NCI-H2107 treated with DMSO at 0.1 percent for 48 hours (cell line): ENCODE results near the gene GPR183.

Experiments
- DNase-seq: peaks from one replicate; lab custom pipeline; 2025; ENCODE audit not compliant: unreplicated experiment; lab: John Stamatoyannopoulos, UW

Gene GPR183, protein sequence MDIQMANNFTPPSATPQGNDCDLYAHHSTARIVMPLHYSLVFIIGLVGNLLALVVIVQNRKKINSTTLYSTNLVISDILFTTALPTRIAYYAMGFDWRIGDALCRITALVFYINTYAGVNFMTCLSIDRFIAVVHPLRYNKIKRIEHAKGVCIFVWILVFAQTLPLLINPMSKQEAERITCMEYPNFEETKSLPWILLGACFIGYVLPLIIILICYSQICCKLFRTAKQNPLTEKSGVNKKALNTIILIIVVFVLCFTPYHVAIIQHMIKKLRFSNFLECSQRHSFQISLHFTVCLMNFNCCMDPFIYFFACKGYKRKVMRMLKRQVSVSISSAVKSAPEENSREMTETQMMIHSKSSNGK

GRCh38 chr13:99307247-99307646 lies at the start of gene GPR183:
Gene GPR183 (minus strand): TSS chr13:99307399. CDS start chr13:99296145, 11,254 bp downstream.
- no peak for DNase-seq

DNA sequence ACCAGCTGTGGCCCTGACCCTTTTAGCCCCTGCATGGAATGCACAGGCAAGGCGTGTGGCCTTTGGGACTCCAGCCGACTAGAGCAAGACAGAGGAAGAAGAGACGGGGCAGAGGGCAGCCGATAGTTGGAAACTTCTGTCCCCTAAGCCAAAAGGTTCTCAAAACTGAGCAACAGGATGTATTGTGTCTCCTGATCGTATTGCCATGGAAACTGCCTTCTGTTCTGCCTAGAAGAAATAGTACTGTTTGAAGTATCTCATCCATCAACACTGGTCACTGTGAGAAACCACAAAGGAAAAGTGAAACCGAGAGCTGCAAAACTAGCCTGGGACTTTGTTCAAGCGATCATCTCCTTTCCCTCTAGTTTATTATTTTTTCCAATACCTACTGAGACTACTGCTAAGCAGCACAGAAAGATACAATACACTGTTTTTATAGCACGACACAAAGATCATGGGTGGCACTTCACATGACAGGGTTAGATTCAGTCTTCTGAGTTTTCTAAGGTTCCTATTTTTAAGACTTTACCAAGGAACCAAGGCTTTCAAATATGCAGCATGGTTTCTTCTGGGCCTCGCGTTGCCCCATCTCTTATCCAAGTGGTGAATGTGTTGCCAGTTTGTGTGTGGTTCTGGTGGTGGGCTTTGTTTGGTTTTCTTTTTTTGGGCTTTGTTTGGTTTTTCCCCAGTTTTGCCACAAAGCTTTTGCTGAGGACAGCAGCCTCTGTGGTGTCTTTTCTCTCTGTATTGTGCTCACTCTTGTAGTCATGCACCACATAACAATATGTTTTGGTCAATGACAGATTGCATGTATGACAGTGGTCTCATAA lies 49.3 kb upstream of the GPR183 start:
- no peak for DNase-seq

- DNase-seq: no peak
Measured at GRCh38 chr13:99356012-99356261, 48.7 kb upstream of the GPR183 start.

DNA sequence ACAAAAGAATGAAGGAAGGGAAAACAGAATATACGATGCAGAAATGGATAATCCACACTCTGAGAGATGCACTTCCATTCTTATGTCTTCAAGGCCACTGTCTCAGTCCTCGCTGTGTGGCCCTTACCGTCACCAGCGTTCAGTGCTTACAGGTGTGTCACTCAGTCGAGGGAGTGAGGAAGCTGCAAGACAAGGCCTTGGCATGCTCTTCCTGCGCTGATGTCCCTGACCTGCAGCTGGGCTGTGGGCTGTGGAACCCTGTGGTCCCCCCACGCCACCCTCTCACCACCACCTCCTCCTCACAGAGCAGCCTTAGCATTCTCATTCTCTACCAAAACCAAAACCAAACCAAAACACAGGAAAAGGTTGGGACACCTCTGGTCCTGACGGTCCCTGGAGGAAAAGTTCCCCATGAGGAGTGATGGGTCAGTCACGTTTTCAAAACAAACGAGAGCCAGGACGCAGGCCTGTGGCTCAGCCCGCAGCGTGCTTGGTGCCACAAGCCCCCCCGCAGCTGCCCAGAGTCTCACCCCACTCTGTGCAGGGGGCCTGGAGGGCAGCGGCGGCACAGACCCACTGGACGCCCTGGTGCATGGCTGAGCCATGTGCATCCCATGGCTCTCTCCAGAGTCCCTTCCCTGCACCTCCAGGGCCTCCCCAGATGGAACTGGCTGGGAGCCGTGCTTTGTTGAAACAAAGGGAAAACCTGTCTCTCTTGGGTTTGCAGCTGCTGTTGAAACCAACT lies 48.2 kb upstream of the GPR183 start:
- no peak for DNase-seq

DNA sequence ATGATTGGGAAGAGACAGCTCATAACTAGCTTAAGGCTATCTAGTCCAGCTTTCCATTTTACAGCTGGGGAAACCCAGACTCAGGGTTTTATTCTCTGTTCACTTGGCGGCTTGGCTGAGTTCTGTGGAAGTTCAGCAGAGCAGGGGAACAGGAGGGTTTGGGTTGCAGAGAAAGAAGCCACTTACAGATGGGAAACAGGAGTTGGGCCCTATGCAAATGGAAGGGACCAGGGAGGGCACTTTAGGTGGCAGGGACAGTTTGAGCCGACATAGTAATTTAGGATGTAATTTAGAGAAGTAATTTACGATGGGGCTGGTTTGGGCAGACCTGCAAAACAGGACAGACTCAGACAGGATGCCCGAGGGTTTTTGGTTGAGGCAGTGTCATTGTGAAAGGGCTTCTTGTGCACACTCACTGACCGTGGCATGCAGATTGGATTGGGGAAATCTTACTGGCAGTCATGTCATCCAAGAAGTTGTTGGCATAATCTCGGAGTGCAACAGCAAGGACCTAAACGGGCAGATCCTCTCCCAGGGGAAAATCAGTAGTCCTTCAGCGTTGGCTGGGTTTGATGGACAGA lies 47.3 kb upstream of the GPR183 start:
- no peak for DNase-seq

GRCh38 chr13:99353836-99354235 lies 46.6 kb upstream of the GPR183 start:
- DNase-seq: no peak

- DNase-seq: no peak
Measured at GRCh38 chr13:99353246-99353600, 46.0 kb upstream of the GPR183 start.

DNA sequence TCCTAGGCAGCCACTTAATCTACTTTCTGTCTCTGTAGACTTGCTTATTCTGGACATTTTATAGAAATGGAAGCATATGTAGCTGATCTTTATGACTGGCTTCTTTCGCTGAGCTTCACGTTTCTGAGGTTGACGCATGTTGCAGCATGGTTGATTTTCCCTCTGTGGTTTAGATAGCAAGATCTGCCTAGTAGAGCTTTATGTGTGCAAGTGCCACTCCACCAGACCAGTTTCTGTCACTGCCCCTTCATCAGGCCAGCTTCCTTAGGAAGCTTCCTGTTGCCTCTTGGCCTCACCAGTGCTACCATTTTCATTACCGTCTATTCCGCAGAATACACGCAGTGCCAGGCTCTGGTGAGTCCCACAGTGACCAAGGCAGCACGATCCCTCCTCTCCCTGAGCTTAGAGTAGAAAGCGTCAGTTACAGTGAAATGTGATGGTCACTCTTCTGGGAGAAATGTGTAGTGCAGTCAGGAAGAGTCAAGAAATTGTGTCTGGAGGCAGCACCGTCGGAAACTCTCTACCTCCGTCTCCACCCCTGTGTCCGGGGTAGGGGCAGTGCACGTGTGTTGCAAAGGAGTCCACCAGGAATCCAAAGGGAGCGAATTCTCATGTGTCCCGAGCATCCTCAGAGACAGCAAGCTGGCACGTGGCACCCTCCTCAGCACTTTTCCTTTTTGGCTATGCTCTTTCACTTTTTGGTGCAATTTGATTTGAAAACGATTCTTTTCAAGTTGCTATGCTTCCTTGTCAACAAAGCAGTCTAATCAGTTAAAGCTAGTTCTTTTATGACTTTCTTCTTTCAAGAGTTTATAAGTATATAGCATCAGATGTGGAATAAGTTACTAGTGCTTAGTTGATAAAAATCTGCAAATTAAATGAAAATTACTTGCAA lies 45.4 kb upstream of the GPR183 start:
- DNase-seq: no peak

DNA sequence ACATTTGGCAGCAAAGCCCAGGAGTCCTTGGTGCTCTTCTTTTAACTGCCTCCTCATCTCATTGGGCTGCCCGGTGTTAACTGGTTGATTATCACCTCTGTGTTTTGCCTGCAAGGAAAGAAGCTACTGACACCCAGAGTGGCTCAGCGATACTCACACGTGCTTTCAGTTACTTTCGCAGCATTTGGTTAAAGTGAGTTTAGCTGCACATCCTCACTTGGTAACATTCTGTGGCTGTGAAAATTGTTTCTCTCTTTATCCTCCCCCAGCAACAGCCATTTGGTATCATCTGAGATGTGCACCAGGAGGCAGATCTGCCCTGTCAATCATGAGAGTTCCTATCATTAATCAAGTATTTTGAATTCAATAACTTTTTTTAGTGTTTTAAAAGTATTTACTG lies 44.6 kb upstream of the GPR183 start:
- DNase-seq: no peak

- no peak for DNase-seq
Measured at GRCh38 chr13:99350191-99350590, 43.0 kb upstream of the GPR183 start.

GRCh38 chr13:99347911-99348451 lies 40.8 kb upstream of the GPR183 start:
- no peak for DNase-seq

GRCh38 chr13:99347335-99347878 lies 40.2 kb upstream of the GPR183 start:
- no peak for DNase-seq

DNA sequence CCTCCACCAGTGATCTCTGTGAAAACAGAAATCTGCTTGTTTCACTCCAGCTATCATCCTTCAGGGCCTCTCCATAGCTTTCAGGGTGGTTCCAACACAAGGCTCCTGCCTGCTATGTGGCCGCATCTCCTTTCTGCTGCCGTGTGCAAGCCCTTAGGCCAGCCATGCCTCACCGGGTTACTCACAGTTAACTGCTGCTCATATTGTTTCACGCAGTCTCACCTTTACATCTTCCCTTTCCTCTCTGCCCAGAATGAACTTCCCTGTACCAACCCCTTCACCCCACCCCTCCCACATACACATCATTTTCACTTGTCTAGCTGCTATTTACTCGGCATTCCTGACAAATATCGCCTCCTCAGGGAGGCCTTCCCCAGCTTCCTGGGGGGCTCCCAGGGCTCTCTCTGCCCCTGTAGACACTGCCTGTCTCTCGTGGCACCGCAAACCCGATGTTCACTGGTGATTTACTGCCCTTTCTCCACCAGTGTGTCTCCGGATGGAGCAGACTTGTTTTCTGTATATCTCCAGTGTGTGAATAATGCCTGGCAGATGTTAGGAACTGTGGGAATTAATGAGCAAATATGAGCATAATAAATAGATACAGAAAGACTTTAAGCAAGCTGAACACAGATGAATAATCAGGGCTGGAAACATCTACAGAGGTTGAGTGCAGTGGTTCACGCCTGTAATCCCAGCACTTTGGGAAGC lies 39.3 kb upstream of the GPR183 start:
- no peak for DNase-seq

- no peak for DNase-seq
Measured at GRCh38 chr13:99345345-99345744, 38.1 kb upstream of the GPR183 start.

DNA sequence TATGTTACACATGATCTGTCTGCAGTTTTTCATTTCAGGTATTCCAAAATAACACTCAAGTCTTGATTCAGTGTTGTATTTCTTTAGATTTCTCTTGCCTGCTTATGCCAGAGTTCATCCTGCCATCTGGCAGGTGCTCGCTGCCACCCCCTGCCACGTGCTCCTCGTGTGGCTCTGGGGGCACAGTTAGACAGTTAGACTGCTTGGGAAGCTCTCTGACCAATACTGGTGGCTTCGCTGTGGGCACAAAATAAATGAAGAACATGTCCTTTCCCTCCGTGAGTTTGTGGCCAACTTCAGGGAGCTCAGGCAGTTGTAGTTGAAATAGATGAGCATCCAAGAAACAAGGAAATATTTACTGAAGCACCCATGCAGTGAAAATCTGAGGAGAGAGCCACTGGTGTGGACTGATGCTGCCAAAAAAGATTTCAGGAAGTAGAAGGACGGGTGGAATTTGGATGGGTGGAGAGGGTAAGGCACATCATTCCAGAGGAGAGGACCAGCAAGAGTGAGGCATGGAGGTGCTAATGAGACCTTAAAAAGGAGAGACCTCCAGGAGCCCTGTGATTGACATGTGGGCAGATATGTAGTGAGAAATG lies 37.5 kb upstream of the GPR183 start:
- no peak for DNase-seq

- no peak for DNase-seq
Measured at GRCh38 chr13:99342723-99343315, 35.6 kb upstream of the GPR183 start.

DNA sequence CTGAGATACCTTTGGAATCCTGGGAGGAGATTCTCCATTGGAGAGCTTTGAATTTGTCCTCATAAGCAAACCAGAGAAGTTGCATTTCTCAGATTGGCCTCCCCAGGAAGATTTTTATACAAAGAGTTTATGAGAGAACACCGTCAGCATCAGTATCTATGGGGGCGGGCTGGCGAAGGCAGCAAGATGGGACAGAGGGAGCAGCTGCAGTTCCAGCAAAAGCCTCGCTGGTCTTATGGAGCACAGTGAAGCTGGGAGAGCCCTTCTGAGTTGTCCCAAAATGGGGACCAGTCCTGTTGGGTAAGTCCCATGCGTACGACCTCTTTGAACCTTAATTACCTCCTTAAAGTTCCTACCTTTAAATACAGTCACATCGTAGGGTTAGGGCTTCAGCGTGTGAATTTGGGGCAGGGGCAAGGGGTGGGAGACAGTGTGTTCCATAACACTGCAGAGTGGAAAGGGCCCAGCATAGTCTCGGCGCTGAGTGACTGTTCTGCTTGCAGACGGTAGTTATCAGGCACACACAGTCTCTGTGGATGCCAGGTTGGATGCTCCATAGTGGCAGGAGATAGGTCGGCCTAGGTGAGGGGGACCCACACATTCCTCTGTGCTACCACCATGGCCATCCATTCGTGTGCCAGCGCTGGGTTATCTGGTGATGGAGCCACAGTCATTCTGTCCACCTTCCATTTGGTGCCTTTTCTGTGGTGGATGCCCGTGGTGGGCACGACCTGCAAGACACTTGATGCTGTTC lies 34.9 kb upstream of the GPR183 start:
- no peak for DNase-seq

GRCh38 chr13:99340638-99341037 lies 33.4 kb upstream of the GPR183 start:
- no peak for DNase-seq
